NCI-H1417 (cell line): ENCODE results near the gene ACY1.
"Not testable (repeated sequence)": the region's sequence is repeated elsewhere in the genome, so short reads cannot be mapped to it uniquely, and the experiment has no call there.

Source experiments
- DNase-seq, 3 experiments: peaks; one replicate each; lab custom pipeline; 2025; lab: John Stamatoyannopoulos, UW

Gene ACY1

DNA sequence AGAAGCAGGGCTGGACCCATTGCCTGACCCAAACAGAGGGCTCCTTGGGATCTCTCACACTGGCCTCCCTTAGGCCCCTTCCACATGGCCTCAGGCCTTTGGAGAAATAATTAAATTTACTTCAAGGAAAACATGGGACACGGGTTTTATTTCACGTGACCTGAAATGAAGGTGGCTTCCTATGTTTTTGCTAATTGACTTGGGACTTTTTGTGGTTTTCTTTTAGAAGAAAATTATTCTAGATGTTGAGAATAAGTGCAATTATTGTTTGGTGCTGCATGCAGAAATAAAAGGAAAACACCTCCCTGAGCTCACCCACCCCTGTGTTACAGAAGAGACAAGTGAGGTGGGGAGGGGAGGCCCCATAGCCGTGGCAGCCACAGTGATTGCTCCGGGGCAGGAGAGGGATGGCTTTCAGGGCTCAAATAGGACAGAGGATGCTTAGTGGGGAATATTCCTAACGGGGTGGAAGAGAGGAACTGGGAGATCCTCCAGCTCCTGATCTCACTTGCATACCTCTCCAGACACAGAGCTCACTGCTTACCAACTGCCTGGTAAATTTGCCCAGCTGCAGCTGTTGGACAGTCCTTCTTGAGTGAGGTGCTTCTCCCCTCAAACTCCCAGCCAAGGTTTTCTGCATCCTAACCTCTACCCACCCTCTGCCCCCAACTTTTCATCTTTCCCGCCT, 41.6 kb downstream of the ACY1 start:
- DNase-seq: no peak

DNA sequence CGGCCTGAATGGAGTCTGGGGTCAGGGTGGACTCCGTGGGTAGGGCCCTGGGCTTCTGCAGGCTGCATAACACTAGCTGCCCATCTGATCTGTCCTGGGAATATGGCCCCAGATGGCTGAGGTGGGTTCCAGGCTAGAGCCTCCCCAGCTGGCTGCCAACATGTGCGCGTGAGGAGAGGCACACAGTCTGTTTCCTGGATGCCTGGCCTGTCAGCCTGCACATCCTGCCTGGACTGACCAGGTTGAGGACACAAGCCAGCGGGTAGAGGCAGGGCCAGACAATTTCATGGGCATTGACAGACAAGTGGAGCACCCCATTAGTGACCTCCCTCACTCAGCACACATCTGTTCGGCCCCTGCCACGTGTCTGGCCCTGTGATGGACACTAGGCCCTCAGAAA, 42.1 kb downstream of the ACY1 start:
- DNase-seq: no peak

DNA sequence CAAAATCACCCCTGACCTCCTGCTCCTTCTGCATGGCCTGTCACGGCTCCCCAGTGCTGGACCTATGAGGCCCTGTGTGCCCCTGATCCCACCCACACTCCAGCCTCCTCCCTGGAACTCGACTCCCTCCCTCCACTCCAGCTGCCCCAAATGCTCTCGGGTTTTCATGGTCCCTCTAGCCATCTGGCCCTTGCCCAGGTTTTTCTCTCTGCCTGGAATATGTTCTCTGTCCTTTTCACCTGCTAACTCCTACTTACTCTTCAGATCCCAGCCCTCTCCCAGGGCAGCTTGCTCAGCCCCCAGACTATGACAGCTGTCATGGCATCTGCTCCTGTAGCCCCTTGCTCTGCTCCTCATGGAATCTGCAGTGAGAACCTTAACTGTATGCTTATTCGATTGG, 42.7 kb downstream of the ACY1 start:
- DNase-seq: no peak

DNA sequence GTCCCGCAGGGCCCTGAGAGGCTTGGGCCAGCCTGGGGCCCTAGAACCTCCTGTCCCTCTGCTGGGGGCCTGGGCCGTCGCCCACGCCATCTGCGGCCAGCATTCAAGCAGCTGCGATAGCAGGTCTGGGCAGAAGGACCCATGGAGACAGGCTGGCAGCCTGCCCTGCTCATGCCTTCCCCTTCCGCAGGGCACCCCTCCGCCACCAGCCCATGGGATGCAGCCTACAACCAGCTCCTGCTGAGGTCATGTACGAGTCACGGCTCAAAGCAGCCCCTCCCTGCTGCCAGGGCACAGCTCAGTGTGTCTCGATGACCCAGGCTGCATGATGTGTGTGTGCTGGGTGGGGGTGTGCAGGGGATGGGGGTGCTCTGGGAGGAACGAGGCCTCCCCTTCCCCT, 45.2 kb downstream of the ACY1 start:
- no peak for DNase-seq

DNA sequence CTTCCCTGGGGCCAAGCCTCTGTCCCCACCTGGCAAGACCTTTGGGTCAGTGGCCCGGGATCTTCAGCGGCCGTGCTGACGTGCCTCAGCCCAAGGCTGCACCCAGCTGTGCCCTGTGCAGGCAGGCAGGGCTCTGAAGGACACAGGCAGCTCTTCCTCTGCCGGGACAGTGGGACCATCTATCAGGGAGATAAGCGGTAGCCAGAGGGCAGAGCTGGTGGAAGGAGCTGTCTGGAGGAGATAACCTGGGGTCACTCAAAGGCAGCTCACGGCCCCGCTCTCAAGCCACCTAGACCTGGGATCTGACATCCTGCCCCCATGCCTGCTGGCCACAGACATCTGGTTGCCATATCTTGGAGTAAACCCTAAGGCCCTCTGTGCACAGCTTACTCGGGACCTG, 45.7 kb downstream of the ACY1 start:
- DNase-seq: no peak

DNA sequence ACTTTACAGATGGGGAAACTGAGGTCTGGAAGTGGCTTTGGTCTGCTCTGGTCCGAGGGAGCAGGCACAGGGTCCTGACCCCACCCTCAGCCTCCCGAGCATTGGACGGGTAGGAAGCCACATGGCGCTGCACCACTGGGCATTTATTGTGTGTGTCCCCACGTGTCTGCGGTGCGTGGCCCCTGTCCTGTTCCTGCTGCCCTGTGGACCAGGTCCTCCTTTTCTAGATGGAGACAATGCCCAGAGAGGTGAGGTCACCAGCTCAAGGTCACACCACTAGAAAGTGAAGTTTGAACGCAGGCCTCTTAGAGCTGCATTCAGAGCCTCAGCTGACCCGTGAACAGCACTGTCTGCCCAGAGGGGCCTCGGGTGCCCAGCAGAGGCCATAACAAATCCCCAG, 46.2 kb downstream of the ACY1 start:
- no peak for DNase-seq

DNA sequence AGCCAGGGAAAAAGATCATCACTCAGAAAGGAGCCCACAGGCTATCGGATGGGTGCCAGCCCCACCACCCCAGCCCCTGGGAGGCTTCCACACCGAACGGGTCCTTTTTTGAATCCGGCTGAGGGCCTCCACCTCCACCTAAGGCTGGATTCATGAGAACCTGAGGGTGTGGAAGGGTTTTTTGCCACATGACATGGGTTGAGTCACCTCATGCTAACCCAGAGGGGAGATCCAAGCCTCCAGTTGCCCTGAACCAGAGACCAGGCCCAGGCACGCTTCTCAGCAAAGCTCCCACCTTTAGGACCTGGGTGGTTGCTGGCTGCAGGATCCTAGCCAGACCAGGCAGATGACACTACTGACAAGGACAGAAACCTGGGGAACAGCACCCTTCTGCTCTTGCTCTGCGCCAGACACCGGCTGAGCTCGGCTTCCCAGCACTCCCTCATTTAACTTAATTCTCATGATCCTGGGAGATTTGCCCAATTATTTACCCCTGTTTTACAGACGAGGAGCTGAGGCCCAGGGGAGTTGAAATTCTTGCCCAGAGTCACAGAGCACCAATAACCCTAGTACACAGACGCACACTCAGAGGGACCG, 47.5 kb downstream of the ACY1 start:
- no peak for DNase-seq

DNA sequence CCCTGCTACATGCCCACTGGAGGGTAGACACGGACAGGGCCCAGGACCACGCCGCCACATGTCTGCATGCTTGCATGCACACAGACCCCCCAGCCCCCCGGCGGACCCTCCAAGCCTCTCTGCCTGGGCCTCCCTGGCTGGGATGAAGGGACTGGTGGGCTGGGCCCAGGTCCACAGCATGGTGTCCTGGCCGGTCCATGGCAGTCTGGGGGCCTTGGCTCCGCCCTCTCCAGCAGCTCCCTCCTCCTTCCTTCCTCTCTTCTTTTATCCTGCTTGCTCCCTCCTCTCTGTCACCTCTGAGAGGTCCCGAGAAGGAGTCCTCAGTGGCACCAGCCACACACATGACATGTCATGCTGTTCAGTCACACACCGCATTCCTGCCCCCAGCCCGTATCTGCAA, 48.6 kb downstream of the ACY1 start:
- no peak for DNase-seq

DNA sequence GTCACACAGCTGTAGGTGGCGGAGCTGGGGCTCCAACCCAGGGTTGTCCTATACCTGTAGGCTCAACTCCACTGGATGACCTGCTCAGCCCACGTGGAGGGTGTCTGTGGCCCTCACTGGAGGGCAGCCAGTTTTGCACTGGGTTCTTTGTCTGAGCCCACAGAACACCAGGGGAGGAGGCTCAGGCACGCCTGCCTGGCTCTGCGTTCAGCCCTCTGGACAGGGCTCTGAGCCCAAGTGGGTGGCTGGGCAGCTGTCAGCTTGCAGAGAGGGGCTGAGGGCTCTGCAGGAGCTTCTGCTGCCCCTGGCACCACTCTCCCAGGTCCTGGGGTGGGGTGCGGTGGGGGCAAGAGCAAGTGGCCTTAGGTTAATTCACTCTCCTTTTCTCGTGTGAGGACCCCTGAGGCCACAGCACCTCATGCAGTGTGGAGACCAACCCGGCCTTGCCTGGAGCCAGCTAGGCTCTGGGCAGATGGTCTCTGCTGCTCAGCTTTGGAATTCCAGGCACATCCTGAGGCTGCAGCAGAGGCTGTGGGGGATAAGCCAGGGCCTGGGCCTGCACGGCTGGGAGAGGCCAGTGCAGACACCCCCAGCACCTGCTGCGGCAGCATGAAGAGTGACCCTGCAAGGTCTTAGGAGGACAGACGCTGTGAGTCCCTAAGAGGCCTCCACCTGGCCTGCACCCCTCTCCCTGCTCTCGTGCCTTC, 49.5 kb downstream of the ACY1 start:
- no peak for DNase-seq

DNA sequence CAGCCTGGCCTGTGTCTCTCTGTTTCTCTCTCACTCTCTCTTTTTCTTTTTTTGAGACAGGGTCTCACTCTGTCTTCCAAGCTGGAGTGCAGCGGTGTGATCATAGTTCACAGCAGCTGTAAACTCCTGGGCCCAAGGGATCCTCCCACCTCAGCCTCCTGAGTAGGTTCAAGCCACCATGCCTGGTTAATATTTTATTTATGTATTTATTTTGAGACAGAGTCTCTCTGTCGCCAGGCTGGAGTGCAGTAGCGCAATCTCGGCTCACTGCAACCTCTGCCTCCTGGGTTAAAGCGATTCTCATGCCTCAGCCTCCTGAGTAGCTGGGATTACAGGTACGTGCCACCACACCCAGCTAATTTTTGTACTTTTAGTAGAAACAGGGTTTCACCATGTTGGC, 50.4 kb downstream of the ACY1 start:
- DNase-seq: not testable (repeated sequence)

DNA sequence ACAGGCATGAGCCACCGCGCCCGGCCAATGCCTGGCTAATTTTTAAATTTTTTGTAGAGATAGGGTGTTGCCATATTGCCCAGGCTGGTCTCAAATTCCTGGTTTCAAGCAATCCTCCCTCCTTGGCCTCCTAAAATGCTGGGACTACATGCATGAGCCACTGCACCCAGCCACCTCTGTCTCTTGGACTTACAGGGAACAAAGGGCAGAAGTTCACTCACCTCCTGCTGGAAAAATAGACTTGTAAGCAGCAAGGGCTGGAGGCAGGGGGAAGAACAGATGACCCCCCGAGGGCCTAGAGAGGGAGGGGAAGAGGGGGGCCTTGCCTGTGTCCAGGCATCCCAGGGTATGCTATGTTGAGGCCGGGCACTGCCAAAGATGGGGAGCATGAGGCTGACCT, 50.9 kb downstream of the ACY1 start:
- DNase-seq: no peak

DNA sequence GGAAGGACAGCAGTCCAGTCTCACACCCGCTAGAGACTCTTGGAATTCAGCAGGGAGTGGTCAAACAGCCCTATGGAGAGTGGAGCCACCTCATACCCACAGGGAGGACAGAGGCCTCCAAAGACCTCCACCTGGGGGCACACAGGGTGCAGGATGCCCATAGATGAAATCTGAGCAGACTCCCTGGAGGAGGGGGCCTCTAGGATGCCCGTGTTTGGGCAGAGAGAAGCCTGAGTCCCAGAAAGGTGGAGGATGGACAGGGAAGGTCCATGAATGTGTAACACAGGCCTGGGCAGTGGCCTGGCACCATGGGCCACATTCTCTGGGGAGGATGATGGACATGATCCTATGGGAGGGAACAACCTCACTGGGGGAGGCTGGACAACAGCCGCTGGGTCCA, 51.3 kb downstream of the ACY1 start:
- DNase-seq: no peak

DNA sequence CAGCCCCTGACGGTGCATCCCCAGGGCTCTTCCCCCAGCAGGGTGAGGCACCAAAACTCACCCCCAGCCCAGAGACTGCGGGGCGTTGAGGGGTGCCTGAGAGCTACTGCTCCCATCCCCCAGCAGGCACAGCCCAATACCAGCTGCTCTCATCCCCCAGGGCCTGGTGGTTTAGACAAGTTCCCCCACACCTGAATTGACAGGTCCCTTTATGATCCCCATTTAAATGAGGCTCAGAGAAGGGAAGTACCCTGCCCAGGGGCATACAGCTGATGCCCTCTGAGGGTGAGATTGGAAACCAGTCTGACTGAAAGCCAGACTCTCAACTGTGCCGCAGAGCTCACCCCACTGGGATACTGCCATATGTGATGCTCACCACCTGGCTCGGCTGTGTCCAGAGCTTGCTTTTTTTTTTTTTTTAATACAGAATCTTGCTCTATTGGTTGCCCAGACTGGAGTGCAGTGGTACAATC, 52.9 kb downstream of the ACY1 start:
- DNase-seq: peak in 1 of 3 experiments; percentile 43

DNA sequence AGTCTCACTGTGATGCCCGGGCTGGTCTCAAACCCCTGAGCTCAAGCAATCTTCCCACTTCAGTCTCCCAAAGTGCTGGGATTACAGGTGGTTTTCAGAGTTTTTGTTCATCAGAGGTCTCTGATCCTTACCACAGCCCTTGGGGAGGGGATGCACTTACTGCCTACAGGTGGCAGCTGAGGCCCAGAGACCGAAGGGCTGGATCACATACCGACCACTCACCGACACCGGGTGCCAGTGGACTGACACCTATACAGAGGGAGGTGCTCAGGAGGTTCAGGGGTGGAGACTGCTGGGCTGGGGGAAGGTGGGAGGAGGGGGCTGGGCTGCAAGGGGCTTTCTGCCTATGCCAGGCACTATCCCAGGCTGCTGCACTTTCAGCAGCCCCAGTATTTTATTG, 53.5 kb downstream of the ACY1 start:
- DNase-seq: peak in 1 of 3 experiments; percentile 26

DNA sequence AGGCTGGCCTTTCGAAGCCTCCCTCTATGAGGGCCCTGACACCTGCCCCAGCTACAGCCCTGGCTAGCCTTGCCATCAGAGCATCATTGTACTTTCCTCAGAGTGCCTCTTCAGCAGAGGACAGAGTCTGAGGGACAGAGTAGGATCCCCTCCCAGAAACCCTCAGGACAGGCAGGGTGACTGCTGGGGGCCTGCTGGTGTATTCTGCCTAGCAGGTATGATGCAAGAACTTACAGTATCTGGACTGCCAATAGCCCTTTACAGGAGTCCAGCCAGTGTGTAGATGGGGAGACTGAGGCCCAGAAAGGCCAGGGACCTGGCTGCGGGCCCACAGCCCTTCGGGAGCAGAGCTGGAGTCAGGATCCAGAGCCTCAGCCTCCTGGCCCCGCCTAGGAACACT, 54.0 kb downstream of the ACY1 start:
- DNase-seq: no peak

DNA sequence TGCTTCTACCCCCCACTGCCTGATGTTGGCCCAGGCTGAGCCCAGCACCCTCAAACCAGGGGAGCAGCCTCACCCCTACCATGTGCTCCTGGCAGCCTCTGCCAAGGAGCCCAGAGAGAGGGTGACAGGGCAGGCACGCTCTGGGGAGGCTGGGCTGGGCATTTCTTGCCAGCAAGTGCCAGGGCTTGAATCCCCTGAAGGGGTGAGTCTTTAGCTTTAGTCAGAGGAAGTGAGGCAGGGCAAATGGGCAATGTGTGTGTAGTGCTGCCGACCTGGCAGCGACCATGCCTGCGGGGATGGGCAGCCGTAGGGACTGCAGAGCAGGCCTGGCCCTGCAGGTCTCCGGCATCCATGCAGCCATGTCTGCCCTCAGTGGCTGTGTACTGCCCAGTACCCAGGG, 54.9 kb downstream of the ACY1 start:
- no peak for DNase-seq
